ENCODE data around the gene MLH3. TPM values are rescaled to one million over a fixed set of nuclear protein-coding genes. Genes with fewer than 3 reads are reported as not detected.
"Not testable (repeated sequence)": the region's sequence is repeated elsewhere in the genome, so short reads cannot be mapped to it uniquely, and the experiment has no call there.

MLH3 gene
- 33.8 and 37.9 TPM in 2 replicates for total RNA-seq
- polyA plus RNA-seq (2012) = 9.7 TPM

DNA sequence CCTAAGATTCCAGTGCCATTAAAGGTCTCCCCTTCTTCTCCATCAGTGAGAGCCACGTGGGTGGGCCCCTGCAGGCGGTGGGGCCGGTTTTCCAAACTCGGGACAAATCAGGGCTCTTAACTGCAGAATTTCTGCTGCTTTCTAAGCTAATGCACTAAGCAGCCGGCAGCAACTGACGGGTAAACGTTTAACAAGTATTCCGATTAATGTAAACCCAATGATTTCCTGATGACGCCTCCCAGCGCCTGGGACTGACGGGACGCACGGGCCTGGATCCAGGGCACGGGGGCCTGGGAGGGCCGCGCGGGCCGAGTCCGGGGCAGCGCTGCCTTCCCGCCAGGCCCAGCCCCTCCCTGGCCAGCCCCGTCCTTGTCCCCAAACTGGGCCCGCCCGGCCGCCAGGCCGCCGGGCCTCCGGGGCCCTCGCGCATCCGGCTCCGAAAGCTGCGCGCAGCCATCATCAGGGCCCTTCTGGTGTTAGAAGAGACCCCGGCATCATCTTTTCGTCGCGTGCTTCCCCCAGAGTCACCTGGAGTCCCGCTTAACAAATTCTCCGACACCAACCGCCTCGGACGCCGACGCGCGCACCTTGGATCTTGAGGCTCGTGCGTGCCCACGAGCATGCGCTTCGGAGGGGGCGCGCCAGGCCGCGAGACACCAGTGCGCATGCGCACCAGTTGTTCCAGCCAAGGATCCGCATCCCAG, at the start of gene MLH3:
TSS of gene MLH3 (minus strand) at position 616 of the 704 bp plus-strand sequence. CDS start 1,812 bp downstream, outside the sequence.
- DNase-seq (ENCODE audit: low read depth) = peak; percentile 89

- peak; percentile 53 for DNase-seq (ENCODE audit: low read depth)
Observed at GRCh38 chr14:75098682-75099081, 47.4 kb upstream of the MLH3 start.

DNA sequence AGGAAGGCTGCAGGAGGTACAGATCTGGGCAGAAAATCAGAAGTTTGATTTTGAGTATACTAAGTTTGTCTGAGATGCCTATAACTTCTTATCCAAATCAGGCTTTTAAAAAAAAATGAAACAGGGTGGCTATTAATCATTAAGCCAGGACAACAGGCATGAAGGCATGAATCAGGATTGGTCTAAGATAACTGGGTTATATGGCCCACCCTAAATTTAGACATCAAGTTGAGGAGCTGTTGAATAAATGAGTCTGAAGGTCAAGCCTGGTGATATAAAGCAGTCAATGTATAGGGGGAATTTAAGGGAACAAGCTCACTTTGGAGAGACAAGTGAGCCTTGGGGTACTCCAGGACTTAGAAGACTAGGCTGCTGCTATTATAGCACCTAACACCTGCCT, 46.9 kb upstream of the MLH3 start:
- DNase-seq (ENCODE audit: low read depth) = no peak

GRCh38 chr14:75096959-75097358, 45.7 kb upstream of the MLH3 start:
- DNase-seq (ENCODE audit: low read depth) = peak; percentile 53

GRCh38 chr14:75095690-75096089, 44.4 kb upstream of the MLH3 start:
- DNase-seq (ENCODE audit: low read depth) = no peak

GRCh38 chr14:75094896-75095295, 43.6 kb upstream of the MLH3 start:
- DNase-seq (ENCODE audit: low read depth) = no peak

- no peak for DNase-seq (ENCODE audit: low read depth)
Observed at GRCh38 chr14:75092698-75093097, 41.4 kb upstream of the MLH3 start.

GRCh38 chr14:75091251-75091650, 40.0 kb upstream of the MLH3 start:
- no peak for DNase-seq (ENCODE audit: low read depth)

GRCh38 chr14:75090353-75090752, 39.1 kb upstream of the MLH3 start:
- no peak for DNase-seq (ENCODE audit: low read depth)

- DNase-seq (ENCODE audit: low read depth) = peak; percentile 67
Observed at GRCh38 chr14:75088566-75089373, 37.5 kb upstream of the MLH3 start.

DNA sequence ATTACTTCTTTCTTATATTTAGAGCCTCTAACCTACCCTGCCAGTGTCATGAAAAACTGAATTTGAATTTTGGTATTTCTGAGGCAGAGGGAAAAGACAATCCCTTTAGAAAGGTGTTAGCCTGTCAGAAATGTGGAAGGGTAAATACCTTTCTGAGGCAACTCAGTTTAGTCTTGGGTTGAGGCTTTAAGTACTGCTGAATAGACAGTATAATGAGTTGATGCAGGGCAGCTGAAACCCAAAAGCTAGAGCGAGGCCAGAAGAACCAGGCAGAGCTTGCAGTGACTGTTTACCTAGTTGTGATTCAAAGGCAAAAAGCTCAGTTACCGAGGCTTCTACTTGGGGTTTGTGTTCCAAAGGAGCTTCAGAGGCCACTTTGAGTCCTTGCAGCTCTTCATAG, 36.9 kb upstream of the MLH3 start:
- no peak for DNase-seq (ENCODE audit: low read depth)

GRCh38 chr14:75084513-75084912, 33.2 kb upstream of the MLH3 start:
- peak; percentile 9 for DNase-seq (ENCODE audit: low read depth)

DNA sequence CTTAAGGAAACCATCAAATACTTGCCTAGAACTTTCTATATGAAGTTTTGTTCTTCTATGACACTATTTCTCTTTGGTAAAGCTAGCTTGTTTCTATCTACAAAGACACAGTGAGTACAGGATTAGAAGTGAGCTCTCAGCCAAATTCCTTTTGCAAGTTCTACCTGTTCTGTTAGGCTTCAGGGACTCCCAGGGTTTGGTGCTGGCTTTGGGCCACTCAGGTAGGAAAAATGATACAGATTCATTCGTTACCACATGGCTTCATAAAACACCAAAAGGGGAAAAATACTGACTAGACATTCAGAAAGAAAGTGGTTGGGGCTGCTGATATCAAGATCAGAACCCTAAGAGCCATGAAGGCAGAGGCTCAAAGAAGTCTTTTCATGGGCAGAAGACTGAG, 32.0 kb upstream of the MLH3 start:
- no peak for DNase-seq (ENCODE audit: low read depth)

DNA sequence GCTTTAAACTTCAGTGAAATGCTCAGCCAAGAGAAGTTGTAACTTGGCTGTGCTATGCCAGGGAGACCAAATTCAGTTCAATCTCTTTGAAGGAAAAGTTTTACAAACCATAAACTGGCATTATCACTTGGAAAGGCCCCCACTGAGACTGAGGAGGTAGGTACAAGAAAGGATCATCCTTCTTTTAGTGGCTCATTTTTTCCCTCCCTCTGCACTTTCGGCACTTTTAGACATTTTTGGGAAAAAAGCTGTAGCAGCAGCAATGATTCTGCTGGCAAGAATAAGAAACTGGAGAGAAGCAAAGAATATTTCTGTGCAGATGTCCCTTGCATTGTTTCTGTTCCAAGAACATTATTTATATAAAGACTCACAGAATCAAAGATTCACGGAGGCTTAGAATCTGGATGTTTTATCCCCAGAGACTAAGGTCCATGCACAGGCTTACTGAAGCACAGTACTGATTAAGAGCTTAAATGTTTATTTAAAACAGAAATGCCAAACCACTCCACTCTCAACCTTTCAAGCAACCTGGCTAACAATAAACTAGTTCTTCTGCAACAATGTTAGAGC, 30.5 kb upstream of the MLH3 start:
- DNase-seq (ENCODE audit: low read depth) = no peak

DNA sequence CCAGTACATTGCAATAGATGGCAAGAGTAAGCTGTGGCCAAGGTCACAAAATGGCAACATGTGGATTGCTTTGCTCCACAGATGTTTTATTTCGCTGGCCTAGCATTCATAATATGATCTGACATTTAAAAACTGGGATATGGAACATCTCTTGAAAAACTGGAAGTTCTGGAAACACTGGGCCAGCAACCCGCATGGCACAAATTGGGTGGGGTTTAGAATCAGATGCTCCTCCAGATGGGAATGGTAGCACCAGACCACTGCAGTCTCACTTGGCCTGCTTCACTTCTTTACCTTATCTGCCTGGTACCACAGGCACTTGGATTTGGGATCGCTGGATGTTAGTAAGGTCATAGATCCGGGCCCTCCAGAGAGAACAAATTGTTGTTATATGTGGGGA, 28.3 kb upstream of the MLH3 start:
- DNase-seq (ENCODE audit: low read depth) = no peak

DNA sequence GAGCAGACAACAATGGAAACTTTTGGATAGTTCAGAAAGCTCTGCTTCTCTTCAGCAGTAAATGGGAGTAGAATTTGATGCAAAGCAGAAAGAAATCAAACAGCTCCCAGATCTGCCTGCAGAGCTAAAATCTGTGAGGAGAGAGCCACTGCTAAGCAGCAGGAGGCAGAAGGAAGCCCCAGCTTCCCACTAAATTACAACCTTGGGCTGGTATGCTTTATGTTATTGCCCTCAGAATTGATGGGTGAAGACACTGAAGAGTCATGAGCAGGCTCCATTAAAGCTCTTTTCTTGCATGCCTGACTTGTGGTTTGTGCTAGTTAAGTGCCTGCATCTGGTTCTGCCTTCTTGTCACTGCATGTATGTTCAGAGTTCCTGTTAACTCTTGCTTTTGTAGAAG, 26.5 kb upstream of the MLH3 start:
- no peak for DNase-seq (ENCODE audit: low read depth)

DNA sequence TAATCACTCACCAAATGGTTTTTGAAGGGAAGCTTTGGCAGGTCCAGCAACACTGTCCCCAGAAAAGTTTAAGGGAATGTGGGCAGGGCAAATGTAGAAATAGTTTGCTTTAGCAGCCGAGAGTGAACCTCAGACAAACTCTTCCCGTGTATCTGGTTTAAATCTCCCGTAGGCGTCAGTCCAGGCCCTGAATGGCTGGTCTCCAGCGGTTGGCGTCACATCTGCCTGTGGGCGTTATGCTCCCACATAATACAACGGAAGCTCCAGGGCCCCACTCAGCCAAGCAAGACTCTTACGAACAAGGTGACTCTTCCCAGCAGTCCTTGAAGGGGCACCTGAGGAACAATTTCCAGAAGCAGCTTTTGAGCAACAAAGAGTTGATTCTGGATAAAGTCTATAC, 19.1 kb upstream of the MLH3 start:
- DNase-seq (ENCODE audit: low read depth) = no peak

- DNase-seq (ENCODE audit: low read depth) = peak; percentile 63
Observed at GRCh38 chr14:75069811-75070145, 18.5 kb upstream of the MLH3 start.

GRCh38 chr14:75069121-75069810, 18.0 kb upstream of the MLH3 start, which contains the start of gene ZC2HC1C:
ZC2HC1C (plus strand) TSS chr14:75069641; CDS start chr14:75070574, 933 bp downstream.
- DNase-seq (ENCODE audit: low read depth) = peak; percentile 95

DNA sequence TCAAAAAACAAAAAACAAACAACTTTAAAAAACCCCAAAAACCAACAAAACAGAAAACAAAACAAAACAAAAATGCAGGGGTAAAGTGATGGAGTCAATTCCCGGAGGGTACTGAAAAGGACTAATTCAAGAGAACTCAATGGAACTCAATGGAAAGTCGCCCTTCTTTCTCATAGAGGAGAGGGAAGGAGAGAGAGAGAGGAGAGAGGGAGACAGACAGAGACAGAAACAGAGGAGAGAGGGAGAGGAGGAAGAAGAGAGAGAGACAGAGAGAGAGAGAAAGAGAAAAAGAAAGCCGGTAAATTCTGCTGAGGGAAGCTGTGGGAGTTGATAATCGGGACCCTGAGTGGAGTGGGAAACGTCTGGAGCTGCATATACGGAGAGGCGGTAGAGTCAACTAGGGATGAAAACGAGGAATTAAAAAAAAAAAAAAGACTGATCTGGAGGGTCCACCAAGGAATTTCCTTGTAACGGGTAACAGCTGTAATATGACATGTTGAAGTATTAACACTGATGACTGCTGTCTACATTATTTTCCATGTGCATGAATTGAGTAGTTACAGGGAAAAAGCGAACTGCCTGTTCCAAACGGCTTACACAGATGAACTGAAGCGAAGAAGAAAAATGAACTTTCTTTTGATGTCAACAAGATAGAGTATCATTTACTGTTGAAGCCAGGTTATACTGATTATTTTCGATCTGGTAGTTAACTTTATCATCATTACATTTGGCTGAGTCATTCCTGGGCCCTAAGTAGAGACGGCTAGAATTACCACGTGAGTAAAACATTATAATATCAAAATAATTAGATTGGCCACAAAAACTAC, 17.2 kb upstream of the MLH3 start:
- DNase-seq (ENCODE audit: low read depth) = peak; percentile 19

- not testable (repeated sequence) for DNase-seq (ENCODE audit: low read depth)
Observed at GRCh38 chr14:75067765-75068164, 16.5 kb upstream of the MLH3 start.
